NCI-H1048 (cell line): ENCODE measurements around the gene GDPGP1.

Experiments
- DNase-seq: peaks from one replicate; lab custom pipeline; 2025; lab: John Stamatoyannopoulos, UW

GDPGP1 gene

GRCh38 chr15:90205050-90205848 lies 28.8 kb upstream of the GDPGP1 start:
- peak; percentile 45 for DNase-seq

GRCh38 chr15:90205886-90206285 lies 28.1 kb upstream of the GDPGP1 start:
- no peak for DNase-seq

GRCh38 chr15:90207252-90207651 lies 26.8 kb upstream of the GDPGP1 start:
- DNase-seq, result no peak

DNA sequence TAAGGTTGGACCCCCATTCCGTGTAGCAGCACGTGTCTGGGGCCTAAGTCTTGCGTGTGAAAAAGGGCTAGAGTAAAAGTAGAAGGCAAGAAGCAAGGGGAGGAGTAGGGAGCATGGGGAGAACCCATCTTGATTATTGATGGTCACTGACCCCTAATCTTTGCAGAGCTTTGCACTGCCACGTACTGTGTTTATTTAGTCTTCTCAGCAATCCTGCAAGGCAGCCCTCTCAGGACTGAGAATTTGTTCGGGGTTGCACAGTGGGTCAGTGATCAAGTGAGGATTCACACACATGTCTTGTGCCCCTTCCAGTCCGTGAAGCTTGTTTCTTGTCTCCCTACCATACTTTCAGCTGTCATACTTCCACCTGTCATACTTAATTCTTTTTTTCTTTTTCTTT lies 25.7 kb upstream of the GDPGP1 start:
- DNase-seq, result no peak

- no peak for DNase-seq
Observed at GRCh38 chr15:90209591-90209990, 24.4 kb upstream of the GDPGP1 start.

DNA sequence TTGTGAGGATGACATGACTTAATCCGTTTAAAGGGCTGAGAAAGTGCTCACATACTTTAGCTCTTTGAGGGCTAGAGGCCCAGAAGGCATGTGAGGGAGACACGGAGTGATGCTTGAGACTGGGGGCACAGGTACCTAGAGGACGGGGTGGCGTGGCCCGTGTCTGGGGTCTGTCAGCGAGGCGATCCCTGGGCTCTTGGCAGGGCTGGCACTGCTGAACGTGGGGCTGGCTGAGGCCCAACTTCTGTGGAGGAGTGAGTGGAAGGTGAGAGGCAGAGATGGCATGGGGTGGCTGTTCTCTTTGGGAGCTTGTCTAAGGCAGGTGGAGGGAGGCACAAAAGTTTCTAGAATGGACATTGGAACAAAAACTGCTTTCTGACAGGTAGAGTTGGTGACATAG lies 23.4 kb upstream of the GDPGP1 start:
- no peak for DNase-seq

GRCh38 chr15:90211009-90211408 lies 23.0 kb upstream of the GDPGP1 start:
- no peak for DNase-seq

DNA sequence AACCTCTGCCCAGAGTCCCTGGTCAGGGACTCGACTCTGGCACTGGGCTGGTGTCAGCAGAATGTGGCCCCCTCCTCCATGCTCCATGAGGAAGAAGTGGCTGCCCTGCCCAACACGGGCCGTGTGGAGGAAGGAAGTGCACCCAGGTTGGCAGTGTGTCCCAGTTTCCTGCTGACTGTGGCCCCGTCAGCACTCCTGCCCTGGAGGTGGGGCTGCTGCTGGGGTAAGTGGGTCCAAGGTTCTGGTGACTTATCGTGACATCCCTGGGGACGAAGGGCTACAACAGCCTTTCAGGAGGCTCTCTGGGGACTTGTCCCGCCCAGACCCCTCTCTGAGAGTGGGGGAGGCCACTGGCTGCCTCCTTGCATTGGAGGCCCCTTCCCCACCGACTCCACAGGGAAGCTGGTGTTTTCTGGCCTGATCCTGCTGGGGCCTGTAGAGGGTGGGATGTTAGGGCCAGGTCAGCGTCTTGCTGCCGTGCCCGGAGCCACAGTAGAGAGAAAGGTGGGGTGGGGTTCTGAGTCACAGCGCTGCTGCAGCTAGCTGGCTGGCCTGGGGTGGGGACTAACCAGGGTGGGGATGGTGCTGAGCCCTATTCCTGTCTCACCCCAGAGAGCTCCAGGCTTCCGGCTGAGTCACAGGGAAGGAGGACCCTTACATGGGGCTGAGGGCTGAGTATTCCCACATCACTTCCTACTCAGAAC lies 22.4 kb upstream of the GDPGP1 start:
- DNase-seq, result no peak

- DNase-seq, result no peak
Observed at GRCh38 chr15:90212221-90213098, 21.5 kb upstream of the GDPGP1 start.

DNA sequence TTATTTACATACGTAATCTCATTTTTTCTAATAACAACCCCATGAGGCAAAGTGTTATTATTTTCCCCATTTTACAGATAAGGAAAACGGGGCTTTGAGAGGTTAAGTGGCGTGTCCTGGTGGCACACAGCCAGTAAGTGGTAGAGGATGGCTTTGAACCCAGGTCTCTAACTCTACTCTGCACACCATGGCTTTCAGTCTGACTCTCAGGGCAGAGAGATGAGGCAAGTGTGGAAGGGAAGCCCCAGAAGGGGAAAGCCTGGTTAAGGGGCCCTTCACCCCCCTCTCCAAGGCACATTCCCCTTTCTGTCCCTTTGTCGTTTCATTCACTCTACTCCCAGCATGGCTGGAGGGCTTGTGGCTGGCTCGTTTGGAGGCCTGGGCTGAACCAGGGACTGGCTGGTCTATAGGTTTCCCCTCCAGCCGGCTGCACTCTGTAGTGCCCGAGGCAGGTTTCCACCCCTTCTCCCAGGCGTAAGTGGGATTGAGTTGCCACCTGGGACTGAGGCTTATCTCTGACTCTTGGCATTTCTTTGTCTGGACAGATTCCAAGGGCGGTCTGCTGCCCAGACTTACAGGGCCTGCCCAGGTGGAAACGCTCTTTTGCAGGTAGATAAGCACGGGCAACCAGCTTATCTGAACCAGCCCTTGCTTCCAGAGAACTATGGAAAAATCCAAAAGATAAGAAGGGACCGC lies 20.7 kb upstream of the GDPGP1 start:
- DNase-seq, result no peak

DNA sequence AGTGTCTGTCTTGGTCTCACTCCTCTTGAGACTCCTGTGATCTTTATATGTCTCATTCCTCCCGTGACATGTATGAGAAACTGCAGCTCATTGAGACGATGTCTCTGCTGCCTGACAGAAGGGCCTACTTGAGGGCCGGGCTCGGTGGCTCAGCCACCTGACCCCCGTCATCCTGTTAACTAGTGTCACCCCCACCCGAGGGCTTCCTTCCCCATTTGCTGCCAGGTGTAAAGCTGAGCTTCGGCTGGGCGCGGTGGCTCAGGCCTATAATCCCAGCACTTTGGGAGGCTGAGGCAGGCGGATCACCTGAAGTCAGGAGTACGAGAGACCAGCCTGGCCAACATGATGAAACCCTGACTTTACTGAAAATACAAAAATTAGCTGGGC lies 20.2 kb upstream of the GDPGP1 start:
- no peak for DNase-seq

DNA sequence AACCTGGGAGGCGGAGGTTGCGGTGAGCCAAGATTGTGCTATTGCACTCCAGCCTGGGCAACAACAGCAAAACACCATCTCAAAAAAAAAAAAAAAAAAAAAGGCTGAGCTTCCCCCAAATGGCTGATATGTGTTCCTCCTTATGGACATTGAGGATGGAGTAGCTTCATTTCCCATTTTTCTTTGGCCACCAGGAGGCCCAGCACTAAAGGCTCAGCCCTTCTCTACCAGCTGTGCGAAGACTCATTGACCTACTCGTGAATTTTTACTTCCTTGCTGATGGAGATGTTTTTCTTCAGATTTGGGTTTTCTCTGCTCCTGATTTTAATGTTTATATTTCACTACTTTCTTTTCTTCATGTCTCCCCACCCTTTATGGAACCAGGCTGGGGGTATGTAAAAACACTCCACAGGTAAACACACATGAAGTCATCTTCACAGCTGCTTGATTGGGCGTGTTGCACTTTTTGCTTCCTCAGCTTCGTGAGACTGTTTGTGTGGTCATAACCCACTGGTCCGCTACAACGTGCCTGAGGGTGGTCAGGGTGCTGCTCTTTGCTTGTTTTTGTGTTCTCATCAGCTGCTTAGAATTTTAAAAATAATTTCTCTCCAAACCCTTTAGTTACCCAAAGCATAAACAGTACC lies 19.3 kb upstream of the GDPGP1 start:
- no peak for DNase-seq

DNA sequence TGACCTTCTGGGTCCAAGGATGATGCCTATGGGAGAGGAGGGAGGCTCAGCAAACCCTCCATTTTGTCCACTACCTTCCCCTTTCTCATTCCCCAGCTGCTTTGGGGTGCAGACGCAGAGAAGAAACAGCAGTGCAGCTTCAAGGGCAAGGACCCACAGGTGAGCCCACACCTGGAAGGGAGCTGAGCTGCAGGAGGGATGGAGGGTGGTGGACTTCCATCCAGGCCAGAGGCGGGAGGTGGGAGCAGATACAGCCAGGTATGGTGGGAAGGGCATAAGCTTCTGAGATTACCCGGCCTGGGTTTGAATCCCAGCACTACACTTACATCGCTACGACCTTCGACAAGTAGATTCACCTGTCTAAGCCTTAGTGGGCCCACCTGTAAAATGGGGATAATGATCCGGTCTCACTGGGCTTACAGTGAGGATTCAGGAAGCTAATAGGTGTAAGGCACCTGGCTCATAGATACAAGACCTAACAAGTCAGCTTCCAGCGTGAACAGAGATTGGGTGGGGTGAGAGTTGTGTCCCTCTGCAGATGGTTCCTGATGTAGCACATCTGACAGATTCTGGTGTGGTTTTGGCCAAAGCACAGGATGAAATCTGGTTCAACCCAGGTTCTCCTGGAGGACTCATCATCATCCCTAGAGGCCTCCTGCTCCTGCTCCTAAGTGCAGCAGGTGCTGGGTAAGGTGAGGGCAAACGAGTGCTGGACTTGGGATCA lies 16.2 kb upstream of the GDPGP1 start:
- DNase-seq, result no peak

DNA sequence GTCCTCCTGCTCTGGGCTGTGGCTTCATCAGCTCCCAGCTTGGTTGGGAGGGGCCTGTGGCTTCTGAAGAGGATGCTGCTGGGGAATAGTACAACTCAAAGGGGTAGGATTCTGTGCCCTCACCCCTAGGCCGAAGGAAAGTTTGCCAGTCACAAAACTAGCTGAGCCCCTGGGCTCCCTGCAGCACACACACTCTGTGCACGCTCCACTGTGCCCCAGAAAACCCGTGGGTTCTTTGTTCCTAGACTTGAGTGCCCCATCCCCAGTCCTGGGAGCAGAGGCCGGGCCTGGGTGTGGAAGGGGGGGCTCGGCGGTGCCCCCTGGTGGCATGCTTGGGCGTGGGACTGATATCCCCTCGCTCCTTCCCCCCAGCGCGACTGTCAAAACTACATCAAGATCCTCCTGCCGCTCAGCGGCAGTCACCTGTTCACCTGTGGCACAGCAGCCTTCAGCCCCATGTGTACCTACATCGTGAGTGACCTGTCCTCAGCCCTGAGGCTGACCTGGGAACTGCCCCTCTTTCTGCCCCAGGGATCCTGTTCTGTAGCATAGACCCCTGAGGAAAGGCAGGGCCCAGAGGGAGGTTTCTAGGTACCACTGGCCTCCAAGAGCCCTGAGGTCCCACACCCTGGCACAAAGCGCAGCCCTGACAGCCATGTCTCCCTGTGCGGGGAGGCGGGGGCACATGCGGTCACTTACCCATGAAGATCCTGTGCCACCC lies 14.4 kb upstream of the GDPGP1 start:
- DNase-seq, result no peak

DNA sequence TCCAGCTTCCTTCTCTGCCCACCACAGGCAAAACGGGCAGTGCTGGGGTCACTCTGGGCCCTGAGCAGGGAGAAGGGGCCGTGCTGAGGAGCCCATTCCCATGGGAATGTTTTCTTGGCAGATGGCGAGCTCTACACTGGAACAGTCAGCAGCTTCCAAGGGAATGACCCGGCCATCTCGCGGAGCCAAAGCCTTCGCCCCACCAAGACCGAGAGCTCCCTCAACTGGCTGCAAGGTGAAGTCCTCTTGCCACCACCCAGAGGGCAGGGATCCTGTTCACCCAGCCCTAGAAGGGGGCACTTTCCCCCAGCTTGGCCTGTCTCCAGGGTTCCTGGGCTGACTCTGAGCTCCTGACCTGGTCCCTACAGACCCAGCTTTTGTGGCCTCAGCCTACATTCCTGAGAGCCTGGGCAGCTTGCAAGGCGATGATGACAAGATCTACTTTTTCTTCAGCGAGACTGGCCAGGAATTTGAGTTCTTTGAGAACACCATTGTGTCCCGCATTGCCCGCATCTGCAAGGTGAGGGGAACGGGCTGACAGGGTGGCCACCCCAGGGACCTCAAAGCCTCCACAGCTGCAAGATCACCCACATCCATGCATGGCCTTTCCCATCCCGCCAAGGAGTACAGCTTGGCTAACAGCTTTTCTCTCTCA lies 12.6 kb upstream of the GDPGP1 start:
- no peak for DNase-seq

GRCh38 chr15:90222547-90222946 lies 11.5 kb upstream of the GDPGP1 start:
- DNase-seq, result no peak

DNA sequence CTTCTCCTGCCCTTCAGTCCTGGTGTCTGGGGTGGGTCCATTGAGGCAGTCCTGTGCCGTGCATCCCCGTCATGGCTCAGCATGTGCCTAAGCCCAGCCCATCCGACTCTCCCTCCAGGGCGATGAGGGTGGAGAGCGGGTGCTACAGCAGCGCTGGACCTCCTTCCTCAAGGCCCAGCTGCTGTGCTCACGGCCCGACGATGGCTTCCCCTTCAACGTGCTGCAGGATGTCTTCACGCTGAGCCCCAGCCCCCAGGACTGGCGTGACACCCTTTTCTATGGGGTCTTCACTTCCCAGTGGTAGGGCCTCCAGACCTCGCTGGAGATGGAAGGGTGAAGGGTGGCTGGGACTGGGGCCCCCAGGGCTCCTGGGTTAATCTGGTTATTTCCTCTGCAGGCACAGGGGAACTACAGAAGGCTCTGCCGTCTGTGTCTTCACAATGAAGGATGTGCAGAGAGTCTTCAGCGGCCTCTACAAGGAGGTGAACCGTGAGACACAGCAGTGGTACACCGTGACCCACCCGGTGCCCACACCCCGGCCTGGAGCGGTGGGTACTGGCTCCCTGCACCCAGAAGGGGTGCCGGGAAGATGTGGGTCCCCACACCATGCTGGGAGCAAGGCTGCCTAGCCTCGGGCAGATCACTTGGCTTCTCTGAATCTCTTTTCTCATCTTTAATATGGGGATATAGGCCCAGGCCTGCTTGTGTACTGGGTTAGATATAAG lies 10.4 kb upstream of the GDPGP1 start:
- DNase-seq, result no peak

- DNase-seq, result no peak
Observed at GRCh38 chr15:90225047-90225446, 9.0 kb upstream of the GDPGP1 start.
